Measurements from ENCODE around the gene PPM1L. TPM values are rescaled to one million over a fixed set of nuclear protein-coding genes. Genes with fewer than 3 reads are reported as not detected.

The PPM1L gene
- total RNA-seq, 1 experiment from 2014 or later: 13.2 TPM

- BruUV-seq (replicated peaks): no TSS peak
- Histone ChIP-seq H3K4me3 (replicated peaks in 1 of 2; ENCODE audit: low read depth in 1 of 2, low read length in 2 of 2) (no peak overlapping the region), H3K9me3 (ENCODE audit: control insufficient read depth in 1 of 2, insufficient read depth in 1 of 2, low read depth in 1 of 2, low read length in 2 of 2) (no peaks in the 10 kb centered on the region), H3K4me1 (ENCODE audit: control insufficient read depth in 1 of 2, insufficient read depth in 2 of 2, low read length in 2 of 2) (no peaks in the 10 kb centered on the region), H3K27ac (ENCODE audit: low read depth, low read length) (no peak overlapping the region), H3K4me2 (ENCODE audit: low read length) (no peak overlapping the region), H3K79me2 (ENCODE audit: insufficient read depth, low read length) (no peaks in the 10 kb centered on the region), H3K9ac (ENCODE audit: low read length) (no peak overlapping the region), H4K20me1 (ENCODE audit: insufficient read depth) (no peaks in the 10 kb centered on the region), H2AFZ (ENCODE audit: low read depth, low read length, poor library complexity, severe bottlenecking) (no peak overlapping the region), H3K9me2 (ENCODE audit: insufficient read depth) (no peaks in the 10 kb centered on the region), H3K36me3 (ENCODE audit: control insufficient read depth in 1 of 2, insufficient read depth in 2 of 2, low read length in 2 of 2) (no peaks in the 10 kb centered on the region), H3K27me3 (ENCODE audit: insufficient read depth, low read length) (no peaks in the 10 kb centered on the region)
- intact Hi-C loops (cut with micrococcal nuclease): no loop called here
- CTCF ChIA-PET: interaction anchor here (1.2 kb wide), 1 partner anchor 9 kb away, joined by 3 read pairs; no protein-coding TSS in a partner anchor
- TF ChIP-seq ATF3 (IDR thresholded peaks at IDR 0.05): no peak
- no peak for TF ChIP-seq ZNF274 (IDR thresholded peaks at IDR 0.05; ENCODE audit: low read depth, low read length)
- TF ChIP-seq POLR2A (IDR thresholded peaks at IDR 0.05; ENCODE audit: borderline replicate concordance, extremely low read depth, insufficient read depth, insufficient read length): no peak
- TF ChIP-seq RAD21 (IDR thresholded peaks at IDR 0.05; ENCODE audit: low read depth): peak; percentile 45; the same call in 1 of the 2 replicates
- no peak for TF ChIP-seq MAX (IDR thresholded peaks at IDR 0.05)
- peak in 2 of 3 experiments; percentile 6 to 39; a peak in 1 of 6 replicates for TF ChIP-seq CTCF (IDR thresholded peaks at IDR 0.05 in 2 of 3, conservative IDR thresholded peaks at IDR 0.05 in 1 of 3; ENCODE audit: borderline replicate concordance in 1 of 3, insufficient read depth in 1 of 3, low read depth in 2 of 3, low read length in 2 of 3)
- TF ChIP-seq SRF (IDR thresholded peaks at IDR 0.05; ENCODE audit: low read depth): no peak
- TF ChIP-seq SIN3A (IDR thresholded peaks at IDR 0.05; ENCODE audit: low read depth): no peak
- no peak for TF ChIP-seq ZBTB33 (IDR thresholded peaks at IDR 0.05; ENCODE audit: extremely low read depth, insufficient replicate concordance, low read length)
- TF ChIP-seq EGR1 (IDR thresholded peaks at IDR 0.05; ENCODE audit: low read depth): no peak
- TF ChIP-seq POLR2AphosphoS5 (IDR thresholded peaks at IDR 0.05; ENCODE audit: low read depth, low read length): no peak
- RAD21 ChIA-PET (ENCODE audit: low non-redundant PET in 1 of 2, low total read pairs in 2 of 2, uncharacterized antibody in 2 of 2, unreplicated experiment in 2 of 2): no interaction called here
- POLR2A ChIA-PET: no interaction called here
- ATAC-seq (peak; percentile 70), DNase-seq (ENCODE audit: low read depth, low spot score) (no peak)
These were observed 172.2 kb downstream of the PPM1L start for GRCh38 chr3:160928183-160928726.

Measured in HCT116 (cell line).